Endothelial cell of umbilical vein (primary cell): ENCODE results near the gene DIS3L2. TPM values are rescaled to one million over a fixed set of nuclear protein-coding genes. Genes with fewer than 3 reads are reported as not detected.
"Not testable (repeated sequence)": the region's sequence is repeated elsewhere in the genome, so short reads cannot be mapped to it uniquely, and the experiment has no call there.

Experiments used
- BruUV-seq: library from RNA; stranded (reverse); fragments of 400-500 nt; replicated peaks from 2 replicates; lab custom pipeline; 2021; lab: Mats Ljungman, UMichigan
- CTCF ChIA-PET: fragments of 300-600, 350-600 bp; sonication (Branson Sonifier 250); formaldehyde crosslinking; loops from one replicate; lab custom pipeline; 2021; ENCODE audit warnings: antibody characterized with exemption, inconsistent platforms; lab: Charles Lee
- POLR2A ChIA-PET: fragments of 300-600, 350-600 bp; sonication (Branson Sonifier 250); formaldehyde crosslinking; loops from one replicate; lab custom pipeline; 2021; ENCODE audit warnings: antibody characterized with exemption, inconsistent platforms; lab: Charles Lee
- DNase-seq: peaks from one replicate; pipeline ENCODE4 v3.0.0-alpha.2; 2011; ENCODE audit warnings: low read depth, low spot score
- FAIRE-seq: peaks from 2 replicates; lab custom pipeline; 2011; peaks lifted over from hg19 to GRCh38; lab: Jason Lieb, UNC
- H2AFZ ChIP-seq: 2 replicates; pipeline ENCODE4 v1.6.0; 2012; ENCODE audit warnings: low read depth, low read length, control low read depth, inconsistent platforms
- H3K27ac ChIP-seq: 2 replicates; pipeline ENCODE4 v1.5.1; 2011; ENCODE audit warnings: low read depth, mild to moderate bottlenecking, control low read depth, low read length, moderate library complexity; ENCODE audit not compliant: insufficient read depth
- H3K27me3 ChIP-seq, 2 experiments: 2 replicates each; pipeline versions ENCODE4 v1.6.0 to v1.6.1; 2011; ENCODE audit warnings: low read length in 2 of 2, mixed read lengths in 1 of 2; ENCODE audit not compliant: control insufficient read depth in 2 of 2, insufficient read depth in 2 of 2
- H3K36me3 ChIP-seq, 2 experiments: 2 replicates in 1 of 2; 3 replicates in 1 of 2; pipeline ENCODE4 v1.5.1; 2011; ENCODE audit warnings: low read length in 2 of 2, mild to moderate bottlenecking in 1 of 2, moderate library complexity in 1 of 2; ENCODE audit not compliant: control insufficient read depth in 2 of 2, insufficient read depth in 2 of 2; ENCODE audit errors: extremely low read depth in 1 of 2
- H3K4me1 ChIP-seq: 3 replicates; pipeline ENCODE4 v1.5.1; 2011; ENCODE audit warnings: mild to moderate bottlenecking, low read length; ENCODE audit not compliant: control insufficient read depth, insufficient read depth; ENCODE audit errors: extremely low read depth
- H3K4me2 ChIP-seq: 2 replicates; pipeline ENCODE4 v1.6.1; 2011; ENCODE audit warnings: low read length, control low read depth, mixed read lengths; ENCODE audit not compliant: insufficient read depth
- H3K4me3 ChIP-seq, 3 experiments: fragments of 200-600 bp in 1 of 3; sonication (generic), shearing (Covaris generic) in 1 of 3; replicated peaks in 1 of 3; 2 replicates each; pipeline ENCODE4 v1.5.1; 2011 to 2016; ENCODE audit warnings: control low read depth in 3 of 3, low read length in 3 of 3, mild to moderate bottlenecking in 2 of 3, inconsistent platforms in 1 of 3, low read depth in 1 of 3, moderate library complexity in 1 of 3; ENCODE audit not compliant: insufficient read depth in 1 of 3
- H3K79me2 ChIP-seq: 2 replicates; pipeline ENCODE4 v1.6.0; 2012; ENCODE audit warnings: low read length, inconsistent platforms; ENCODE audit not compliant: control insufficient read depth, insufficient read depth
- H3K9ac ChIP-seq: replicated peaks from 2 replicates; pipeline ENCODE3; 2011; ENCODE audit warnings: low read length, control low read depth; ENCODE audit not compliant: insufficient read depth; ENCODE audit errors: extremely low read depth
- H3K9me1 ChIP-seq: replicated peaks from 3 replicates; pipeline ENCODE4 v1.6.0; 2011; ENCODE audit warnings: mild to moderate bottlenecking, low read length; ENCODE audit not compliant: control insufficient read depth, insufficient read depth; ENCODE audit errors: extremely low read depth
- H3K9me3 ChIP-seq: replicated peaks from 2 replicates; pipeline ENCODE4 v1.5.1; 2012; ENCODE audit warnings: low read length, inconsistent platforms; ENCODE audit not compliant: control insufficient read depth, insufficient read depth
- H4K20me1 ChIP-seq: replicated peaks from 2 replicates; pipeline ENCODE3; 2011; ENCODE audit warnings: mild to moderate bottlenecking, low read length; ENCODE audit not compliant: control insufficient read depth, insufficient read depth; ENCODE audit errors: extremely low read depth
- EZH2 ChIP-seq: IDR thresholded peaks from 2 replicates; pipeline ENCODE4 v1.6.1; 2012; ENCODE audit warnings: borderline replicate concordance, low read depth, mild to moderate bottlenecking, moderate library complexity, low read length, inconsistent platforms; ENCODE audit not compliant: severe bottlenecking
- FOS ChIP-seq: IDR thresholded peaks from 2 replicates; pipeline ENCODE4 v1.6.1; 2011; ENCODE audit warnings: mild to moderate bottlenecking, low read length, moderate library complexity, borderline replicate concordance; ENCODE audit not compliant: insufficient read depth
- GATA2 ChIP-seq: IDR thresholded peaks from 2 replicates; pipeline ENCODE4 v1.7.0; 2011; ENCODE audit warnings: low read depth, mild to moderate bottlenecking, moderate library complexity, mixed read lengths, low read length; ENCODE audit not compliant: insufficient read length, insufficient read depth
- MYC ChIP-seq: IDR thresholded peaks from one replicate; pipeline ENCODE4 v1.6.1; 2011; ENCODE audit warnings: mild to moderate bottlenecking, low read depth, low read length
- POLR2A ChIP-seq: IDR thresholded peaks from 2 replicates; pipeline ENCODE4 v1.6.1; 2012; ENCODE audit warnings: low read depth, mild to moderate bottlenecking, control low read depth, low read length
- POLR2AphosphoS5 ChIP-seq: IDR thresholded peaks from 2 replicates; pipeline ENCODE4 v1.6.1; 2012; ENCODE audit warnings: low read depth, mild to moderate bottlenecking, control low read depth, low read length, moderate library complexity; ENCODE audit not compliant: insufficient read depth
- dilution Hi-C: fragments of 300-500 bp; cut with MboI; formaldehyde crosslinking; loops from one replicate; pipeline ENCODE4 v1.15.0; 2019; ENCODE audit warnings: low sequenced_read_pairs; ENCODE audit not compliant: extremely low pct_ligation_motif_present
- intact Hi-C: fragments of 100-400 bp; cut with micrococcal nuclease; formaldehyde crosslinking; loops from one replicate; pipeline ENCODE4 v1.10.0; 2022
- polyA plus RNA-seq, 4 experiments: library from polyadenylated mRNA; depleted of rRNA in 3 of 4; stranded (reverse) in 3 of 4; unstranded in 1 of 4; fragments of >200 nt; gene quantifications; 2 replicates each; pipeline versions ENCODE4 v1.2.1 to v1.2.3, GENCODE V29; 2011 to 2012; ENCODE audit warnings: missing spikeins in 1 of 4
- total RNA-seq: library from RNA; stranded (reverse); gene quantifications from 2 replicates; pipeline ENCODE4 v1.2.3, GENCODE V29; 2021

The DIS3L2 gene
- total and polyA plus RNA-seq, 2 donors (not counting 3 experiments of a cell fraction or from before 2014, with no cell fraction given) = 14.6 to 31.2 TPM

DNA sequence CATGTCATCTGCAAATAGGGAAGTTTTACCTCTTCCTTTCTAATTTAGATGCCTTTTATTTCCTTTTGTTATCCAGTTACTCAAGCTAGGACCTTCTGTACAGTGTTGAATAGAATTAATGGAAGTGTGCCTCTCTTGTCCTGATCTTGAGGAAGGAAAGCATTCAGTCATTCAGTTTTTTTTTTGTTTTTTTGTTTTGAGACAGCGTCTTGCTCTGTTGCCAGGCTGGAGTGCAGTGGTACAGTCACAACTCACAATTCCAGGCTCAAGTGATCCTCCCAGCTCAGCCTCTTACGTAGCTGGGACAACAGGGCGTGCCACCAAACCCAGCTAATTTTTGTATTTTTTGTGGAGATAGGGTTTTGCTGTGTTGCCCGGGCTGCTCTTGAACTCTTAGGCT is 213.1 kb downstream of the DIS3L2 start:
- H3K27ac ChIP-seq = peak overlapping the region; percentile 18
- peak; percentile 33 for FAIRE-seq
- H2AFZ ChIP-seq = no peak overlapping the region
- intact Hi-C loops (no loop called here), dilution Hi-C loops (no loop called here)
- no TSS peak for BruUV-seq
- H3K9me1 ChIP-seq = no peaks in the 10 kb centered on the region
- H3K9ac ChIP-seq = no peak overlapping the region
- no peaks in the 10 kb centered on the region for H3K36me3 ChIP-seq
- ChIA-PET CTCF (interaction anchor here (0.7 to 1.6 kb wide), 9 partner anchors 20 to 273 kb away, joined by 3 to 4 read pairs (median 3); no protein-coding TSS in a partner anchor), POLR2A (interaction anchor here (0.7 kb wide), 1 partner anchor 85 kb away, joined by 3 read pairs; no protein-coding TSS in a partner anchor)
- H3K9me3 ChIP-seq = no peaks in the 10 kb centered on the region
- H3K4me1 ChIP-seq = peaks cover 6% of the 10 kb centered on the region
- no peaks in the 10 kb centered on the region for H3K79me2 ChIP-seq
- no peak for TF ChIP-seq GATA2
- no peak for TF ChIP-seq MYC
- no peak for TF ChIP-seq FOS
- TF ChIP-seq POLR2AphosphoS5 = no peak
- TF ChIP-seq EZH2 = no peak
- no peak for TF ChIP-seq POLR2A
- no peaks in the 10 kb centered on the region for H4K20me1 ChIP-seq
- H3K4me3 ChIP-seq = no peak overlapping the region
- H3K4me2 ChIP-seq = no peak overlapping the region
- peak; percentile 45 for DNase-seq
- H3K27me3 ChIP-seq = no peaks in the 10 kb centered on the region

DNA sequence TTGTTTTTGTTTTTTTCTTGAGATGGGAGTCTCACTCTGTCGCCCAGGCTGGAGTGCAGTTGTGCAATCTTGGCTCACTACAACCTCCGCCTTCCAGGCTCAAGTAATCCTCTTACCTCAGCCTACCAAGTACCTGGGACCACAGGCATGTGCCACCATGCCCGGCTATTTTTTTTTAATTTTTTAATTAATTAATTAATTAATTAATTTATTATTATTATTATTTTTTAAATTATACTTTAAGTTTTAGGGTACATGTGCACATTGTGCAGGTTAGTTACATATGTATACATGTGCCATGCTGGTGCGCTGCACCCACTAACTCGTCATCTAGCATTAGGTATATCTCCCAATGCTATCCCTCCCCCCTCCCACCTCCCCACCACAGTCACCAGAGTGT is 215.1 kb downstream of the DIS3L2 start:
- intact Hi-C loops, H3K79me2 ChIP-seq, H2AFZ ChIP-seq, CTCF ChIA-PET, POLR2A ChIA-PET, H4K20me1 ChIP-seq, H3K27ac ChIP-seq, H3K27me3 ChIP-seq, H3K9me1 ChIP-seq, H3K36me3 ChIP-seq, H3K4me3 ChIP-seq, H3K4me1 ChIP-seq, dilution Hi-C loops, FAIRE-seq, DNase-seq, H3K4me2 ChIP-seq, BruUV-seq, H3K9me3 ChIP-seq, H3K9ac ChIP-seq: not testable (repeated sequence)
